Endothelial cell (in vitro differentiated cells): ENCODE results near the gene TLE3. TPM values are rescaled to one million over a fixed set of nuclear protein-coding genes. Genes with fewer than 3 reads are reported as not detected.

Source experiments
- DNase-seq: peaks from one replicate; pipeline ENCODE4 v3.0.0; 2021; ENCODE audit warnings: low spot score
- H3K27ac Mint-ChIP-seq: one replicate; pipeline ENCODE4 v1.8.0; 2021; ENCODE audit warnings: mixed read lengths, inconsistent platforms; ENCODE audit not compliant: unreplicated experiment
- H3K27me3 Mint-ChIP-seq: one replicate; pipeline ENCODE4 v1.8.0; 2021; ENCODE audit warnings: mild to moderate bottlenecking, moderate library complexity, mixed read lengths, inconsistent platforms; ENCODE audit not compliant: unreplicated experiment
- H3K36me3 Mint-ChIP-seq: one replicate; pipeline ENCODE4 v1.8.0; 2021; ENCODE audit warnings: mild to moderate bottlenecking, low read depth, mixed read lengths, inconsistent platforms; ENCODE audit not compliant: unreplicated experiment
- H3K4me1 Mint-ChIP-seq: one replicate; pipeline ENCODE4 v1.8.0; 2021; ENCODE audit warnings: mild to moderate bottlenecking, mixed read lengths, inconsistent platforms; ENCODE audit not compliant: unreplicated experiment
- H3K4me3 Mint-ChIP-seq: one replicate; pipeline ENCODE4 v1.8.0; 2021; ENCODE audit warnings: mild to moderate bottlenecking, mixed read lengths, inconsistent platforms; ENCODE audit not compliant: unreplicated experiment
- H3K9me3 Mint-ChIP-seq: one replicate; pipeline ENCODE4 v1.8.0; 2021; ENCODE audit warnings: mixed read lengths, inconsistent platforms; ENCODE audit not compliant: unreplicated experiment
- total RNA-seq: library from RNA; stranded (reverse); fragmentation: NEBNext Ultra II Directional; extraction: Animal tissue kit (Norgen Biotek cat#: 25700); gene quantifications from one replicate; pipeline ENCODE4 v1.2.1, GENCODE V29; 2021; ENCODE audit not compliant: unreplicated experiment
- TF ChIP-seq, protein P1 (sequence below): fragments of 200-600 bp; sonication (generic); IDR thresholded peaks from one replicate; pipeline ENCODE4 v1.5.0; 2021; ENCODE audit warnings: antibody characterized with exemption; ENCODE audit not compliant: unreplicated experiment

TLE3 gene
- total RNA-seq, 1 donor from 2014 or later = 80.8 TPM

DNA sequence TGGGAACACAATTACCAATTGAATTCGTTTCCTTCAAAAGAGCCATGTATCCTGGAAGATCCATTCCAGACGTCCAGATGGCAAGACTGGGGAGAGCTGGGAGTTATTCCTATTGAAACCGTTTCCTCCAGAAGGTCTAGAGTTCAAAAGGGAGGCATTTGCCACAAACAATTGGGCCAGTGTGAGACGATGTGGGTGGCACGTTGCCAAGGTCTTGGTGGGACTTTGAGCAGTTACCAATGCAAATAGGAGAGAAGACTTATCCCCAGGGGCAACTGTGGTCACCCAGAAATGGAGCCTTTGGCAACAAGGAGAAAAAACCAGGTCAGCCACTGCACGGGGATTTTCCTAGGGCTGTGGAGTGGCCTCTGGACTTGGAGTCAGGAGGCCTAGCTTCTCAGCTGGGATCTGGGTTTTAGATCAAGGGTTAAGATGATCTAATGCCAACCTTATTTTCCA lies 29.6 kb upstream of the TLE3 start:
- Mint-ChIP-seq H3K4me1 (peaks cover 15% of the 10 kb centered on the region), H3K27ac (peak overlapping the region; percentile 7), H3K27me3 (peaks cover 4% of the 10 kb centered on the region), H3K36me3 (no peaks in the 10 kb centered on the region), H3K9me3 (no peaks in the 10 kb centered on the region), H3K4me3 (no peak overlapping the region)
- TF ChIP-seq, protein P1, sequence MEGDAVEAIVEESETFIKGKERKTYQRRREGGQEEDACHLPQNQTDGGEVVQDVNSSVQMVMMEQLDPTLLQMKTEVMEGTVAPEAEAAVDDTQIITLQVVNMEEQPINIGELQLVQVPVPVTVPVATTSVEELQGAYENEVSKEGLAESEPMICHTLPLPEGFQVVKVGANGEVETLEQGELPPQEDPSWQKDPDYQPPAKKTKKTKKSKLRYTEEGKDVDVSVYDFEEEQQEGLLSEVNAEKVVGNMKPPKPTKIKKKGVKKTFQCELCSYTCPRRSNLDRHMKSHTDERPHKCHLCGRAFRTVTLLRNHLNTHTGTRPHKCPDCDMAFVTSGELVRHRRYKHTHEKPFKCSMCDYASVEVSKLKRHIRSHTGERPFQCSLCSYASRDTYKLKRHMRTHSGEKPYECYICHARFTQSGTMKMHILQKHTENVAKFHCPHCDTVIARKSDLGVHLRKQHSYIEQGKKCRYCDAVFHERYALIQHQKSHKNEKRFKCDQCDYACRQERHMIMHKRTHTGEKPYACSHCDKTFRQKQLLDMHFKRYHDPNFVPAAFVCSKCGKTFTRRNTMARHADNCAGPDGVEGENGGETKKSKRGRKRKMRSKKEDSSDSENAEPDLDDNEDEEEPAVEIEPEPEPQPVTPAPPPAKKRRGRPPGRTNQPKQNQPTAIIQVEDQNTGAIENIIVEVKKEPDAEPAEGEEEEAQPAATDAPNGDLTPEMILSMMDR = no peak
- no peak for DNase-seq

DNA sequence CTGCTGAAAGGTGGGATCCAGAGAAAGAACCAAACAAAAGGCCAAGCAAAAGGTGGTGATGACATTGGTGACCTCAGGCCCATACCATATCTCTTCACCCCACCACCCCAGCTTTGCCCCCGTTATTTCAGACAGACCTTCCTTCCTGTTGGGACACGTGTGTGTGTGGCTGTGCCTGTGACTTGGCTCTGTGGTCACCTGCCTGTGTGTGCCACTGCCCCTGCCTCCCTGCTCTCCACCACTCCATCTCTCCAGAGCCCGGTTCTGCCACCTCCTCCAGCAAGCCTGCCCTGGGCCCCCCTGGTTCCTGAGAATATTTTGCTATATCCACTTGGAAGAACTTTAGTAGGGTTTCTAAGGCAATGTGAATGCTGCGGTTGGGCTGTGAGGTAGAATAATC lies 28.6 kb upstream of the TLE3 start:
- Mint-ChIP-seq H3K27ac (no peak overlapping the region), H3K9me3 (no peaks in the 10 kb centered on the region), H3K4me3 (no peak overlapping the region), H3K4me1 (peaks cover 15% of the 10 kb centered on the region), H3K36me3 (no peaks in the 10 kb centered on the region), H3K27me3 (peaks cover 4% of the 10 kb centered on the region)
- TF ChIP-seq, protein P1 = no peak
- DNase-seq = no peak

DNA sequence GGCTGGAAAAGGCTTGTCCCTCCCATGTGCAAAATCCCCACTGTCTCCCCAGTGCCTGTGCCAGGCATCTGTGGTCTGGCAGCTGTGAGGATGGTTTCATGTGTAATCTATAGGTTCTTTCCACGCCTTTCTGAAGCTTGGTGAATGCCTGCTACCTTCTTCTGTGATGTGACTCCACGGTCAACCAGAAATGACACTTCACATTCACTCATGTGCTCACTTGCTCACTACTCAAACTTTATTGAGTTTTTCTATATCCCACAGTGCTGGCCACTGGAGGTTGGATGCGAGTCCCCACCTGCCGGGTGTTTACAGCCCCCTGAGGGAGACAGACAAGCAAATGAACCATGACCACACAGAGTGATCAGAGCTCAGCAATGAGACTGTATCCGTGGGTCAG lies 27.9 kb upstream of the TLE3 start:
- H3K27me3 Mint-ChIP-seq = peaks cover 4% of the 10 kb centered on the region
- no peaks in the 10 kb centered on the region for H3K9me3 Mint-ChIP-seq
- no peaks in the 10 kb centered on the region for H3K36me3 Mint-ChIP-seq
- H3K27ac Mint-ChIP-seq = no peak overlapping the region
- H3K4me3 Mint-ChIP-seq = no peak overlapping the region
- TF ChIP-seq, protein P1 = no peak
- peaks cover 15% of the 10 kb centered on the region for H3K4me1 Mint-ChIP-seq
- no peak for DNase-seq

DNA sequence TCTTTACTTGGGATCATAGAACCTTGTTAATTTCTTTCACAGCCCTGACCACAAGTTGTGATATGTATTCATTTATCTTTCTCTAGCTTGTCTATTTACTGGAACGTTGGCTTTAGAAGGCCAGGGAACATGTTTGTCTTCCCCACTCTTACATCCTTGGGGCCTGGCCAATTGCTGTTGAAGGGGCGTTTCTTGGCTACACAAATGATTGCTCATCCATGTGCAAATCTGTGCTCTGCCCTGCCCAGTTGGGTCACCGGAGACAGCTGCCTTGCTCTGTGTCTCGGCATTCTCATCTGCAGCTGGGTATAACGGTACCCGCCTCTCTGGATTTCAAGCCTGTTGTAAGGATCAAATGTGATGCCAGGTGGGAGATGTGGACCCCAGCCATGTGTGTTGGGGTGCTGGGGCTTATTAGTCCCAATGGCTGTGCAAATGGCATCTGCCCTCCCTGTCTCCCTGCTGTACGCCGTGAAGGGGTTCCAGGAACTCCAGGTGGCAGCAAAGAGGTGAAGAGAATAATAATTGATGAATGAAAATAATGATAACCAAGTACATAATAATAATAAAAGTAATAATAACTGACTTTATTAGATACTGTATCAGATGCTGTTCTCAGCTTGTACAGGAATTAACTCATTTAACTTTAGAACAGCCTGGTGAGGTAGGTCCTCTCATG lies 24.0 kb upstream of the TLE3 start:
- Mint-ChIP-seq H3K4me1 (peaks cover 8% of the 10 kb centered on the region), H3K4me3 (no peak overlapping the region), H3K36me3 (no peaks in the 10 kb centered on the region), H3K27me3 (peaks cover 5% of the 10 kb centered on the region), H3K27ac (no peak overlapping the region), H3K9me3 (no peaks in the 10 kb centered on the region)
- DNase-seq = no peak
- TF ChIP-seq, protein P1 = no peak

DNA sequence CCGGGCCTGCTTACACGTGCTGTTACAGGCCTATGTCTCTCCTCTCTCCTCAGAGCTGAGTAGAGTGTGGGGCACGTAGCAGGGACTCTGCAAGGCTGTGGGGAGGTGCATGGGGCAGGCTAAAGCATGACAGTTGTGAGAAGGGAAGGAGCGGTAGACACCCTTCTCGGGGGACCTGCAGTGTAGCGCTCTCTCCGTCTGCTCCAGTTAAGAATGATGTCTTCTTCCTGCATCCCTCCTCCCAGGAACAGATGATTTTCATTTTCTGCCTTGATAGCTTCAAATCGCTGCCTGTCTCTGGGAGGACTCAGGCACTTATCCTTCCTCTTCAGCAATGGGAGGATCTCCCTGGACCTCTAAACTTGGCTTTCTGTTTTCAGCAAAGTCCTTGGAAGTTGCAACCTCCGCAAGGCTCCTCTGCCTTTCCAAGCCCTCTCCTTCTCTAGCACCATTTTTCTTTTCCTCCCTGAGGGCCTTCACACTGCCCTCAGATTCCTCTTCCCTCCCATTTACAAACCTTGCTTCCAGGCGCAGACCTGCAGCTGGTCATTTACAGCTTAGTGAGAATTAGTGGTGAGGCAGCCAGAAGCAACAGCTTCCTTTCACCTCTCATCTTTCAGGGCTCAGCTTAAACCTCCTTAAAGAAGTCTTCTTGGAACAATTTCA lies 23.4 kb upstream of the TLE3 start:
- no peak for DNase-seq
- Mint-ChIP-seq H3K9me3 (no peaks in the 10 kb centered on the region), H3K4me1 (peaks cover 4% of the 10 kb centered on the region), H3K27me3 (peaks cover 9% of the 10 kb centered on the region), H3K36me3 (no peaks in the 10 kb centered on the region), H3K4me3 (no peak overlapping the region), H3K27ac (no peak overlapping the region)
- TF ChIP-seq, protein P1 = no peak
